HG03045 (cell line): Measurements from ENCODE around the gene CCSER1.

Experiments used
- ATAC-seq: cut with Tn5 transposase; IDR thresholded peaks from one replicate; pipeline ENCODE4 v1.9.1; 2021; ENCODE audit warnings: mild to moderate bottlenecking, moderate library complexity; ENCODE audit not compliant: unreplicated experiment

CCSER1 gene

DNA sequence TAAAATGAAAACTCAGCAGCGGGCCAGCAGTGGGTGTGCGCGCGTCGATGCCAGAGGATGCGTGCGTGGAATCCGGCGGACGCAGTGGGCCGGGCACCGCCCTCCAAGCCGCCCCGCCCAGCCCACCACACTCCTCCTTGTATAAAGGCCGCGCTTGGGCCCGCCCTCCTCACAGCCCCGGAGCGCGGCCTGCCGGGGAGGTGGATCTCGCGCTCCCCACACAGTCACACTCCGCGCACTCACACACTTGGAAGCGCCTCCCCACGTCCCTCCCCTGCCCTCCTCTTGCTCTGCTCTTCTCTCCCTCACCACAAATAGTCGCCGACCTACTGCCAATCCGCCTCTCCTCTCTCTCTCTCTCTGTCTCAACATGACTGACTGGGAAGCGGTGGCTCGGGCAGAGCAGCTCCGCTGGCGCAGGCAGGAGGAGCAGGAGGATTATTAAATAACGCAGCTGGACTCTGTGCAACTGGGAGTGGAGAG, at the start of gene CCSER1:
TSS of gene CCSER1 (plus strand) at position 172 of the 483 bp plus-strand sequence.
- peak; percentile 89 for ATAC-seq

- ATAC-seq: no peak
Measured at GRCh38 chr4:90078440-90078839, 48.8 kb upstream of the CCSER1 start.

- ATAC-seq: no peak
Measured at GRCh38 chr4:90080116-90080515, 47.1 kb upstream of the CCSER1 start.

- ATAC-seq: no peak
Measured at GRCh38 chr4:90081432-90082144, 45.6 kb upstream of the CCSER1 start.

DNA sequence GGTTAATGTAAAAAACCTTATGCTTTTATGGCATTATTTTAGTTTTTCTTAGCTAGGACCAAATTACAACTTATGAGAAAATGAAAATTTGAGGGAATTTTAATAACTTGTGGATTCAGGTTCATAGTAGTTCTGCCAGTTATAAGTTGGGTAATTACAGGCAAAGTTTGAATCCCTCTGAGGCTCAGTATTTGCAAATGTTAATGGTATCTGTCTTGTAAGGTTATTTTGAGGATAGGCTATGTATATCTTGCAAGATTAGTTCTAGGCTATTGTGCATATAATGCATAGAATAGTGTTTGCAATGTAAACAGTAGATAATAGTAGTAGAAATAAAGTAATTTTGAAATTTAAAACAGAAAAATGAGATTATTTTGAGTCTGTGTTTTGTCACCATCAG, 44.7 kb upstream of the CCSER1 start:
- ATAC-seq: no peak

DNA sequence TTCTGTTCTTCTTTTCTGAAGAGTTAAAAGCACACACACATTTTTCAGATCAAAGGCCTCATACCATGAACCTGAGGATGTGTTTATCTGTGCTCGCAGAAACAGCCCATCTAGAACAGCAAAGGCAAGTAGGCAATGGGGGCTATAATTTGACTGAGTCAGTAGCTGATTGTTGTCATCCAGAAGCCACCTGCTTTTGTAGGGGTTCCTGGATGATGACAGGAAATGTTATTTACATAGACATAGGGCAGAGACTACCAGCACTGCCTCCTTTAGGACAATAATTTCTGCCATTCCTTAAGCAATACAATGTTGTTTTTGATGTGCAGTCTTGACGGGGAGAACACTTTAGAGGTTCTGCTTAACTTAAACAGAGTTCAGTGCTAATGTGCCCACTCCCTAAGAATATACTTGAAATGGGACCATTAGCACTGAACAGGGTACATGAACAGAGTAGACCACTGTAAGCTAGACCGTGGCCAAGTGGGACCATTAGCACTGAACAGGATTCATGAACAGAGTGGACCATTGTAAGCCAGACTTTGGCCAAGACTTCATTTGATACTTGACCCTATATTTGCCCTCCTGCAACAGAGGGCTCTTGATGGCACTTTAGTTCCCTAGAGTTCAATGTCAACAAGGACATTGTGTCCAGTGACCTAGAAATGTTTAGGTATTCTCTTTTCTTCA, 42.8 kb upstream of the CCSER1 start:
- no peak for ATAC-seq

DNA sequence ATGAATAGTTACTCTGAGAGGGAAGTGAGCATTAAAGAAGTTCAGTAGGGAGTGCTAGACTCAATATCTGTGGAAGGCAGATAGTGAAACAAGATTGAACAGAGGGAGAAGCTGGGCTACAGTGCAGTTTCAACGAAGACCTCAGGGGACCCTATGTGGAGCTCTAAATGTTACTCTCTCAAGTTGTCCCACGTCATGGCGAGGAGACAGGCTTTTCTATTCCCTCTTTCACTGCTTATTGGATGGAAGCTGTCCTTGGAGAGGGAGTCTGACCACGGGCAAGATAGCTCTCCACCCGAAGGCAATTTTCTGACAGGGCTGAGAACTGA, 42.3 kb upstream of the CCSER1 start:
- ATAC-seq: no peak

DNA sequence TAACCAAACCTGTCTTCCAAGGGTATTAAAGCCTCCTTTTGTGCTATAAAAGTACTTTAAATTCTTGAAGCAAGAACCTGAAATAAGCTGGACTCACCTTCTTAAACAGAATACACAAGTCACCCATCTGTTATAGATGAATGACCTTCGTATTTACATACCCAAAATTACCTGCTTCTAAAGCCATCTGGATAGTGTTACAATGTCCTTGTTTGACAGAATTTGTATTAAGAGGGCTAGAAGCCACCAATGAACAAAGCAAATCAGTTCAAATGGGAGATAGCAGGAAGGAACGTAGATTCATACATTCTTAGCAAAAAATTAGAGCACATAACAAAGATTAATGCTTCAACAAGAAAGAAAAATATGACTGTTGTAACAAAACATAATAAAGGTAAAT, 33.7 kb upstream of the CCSER1 start:
- ATAC-seq: no peak

GRCh38 chr4:90095000-90095399, 32.2 kb upstream of the CCSER1 start:
- ATAC-seq: no peak

DNA sequence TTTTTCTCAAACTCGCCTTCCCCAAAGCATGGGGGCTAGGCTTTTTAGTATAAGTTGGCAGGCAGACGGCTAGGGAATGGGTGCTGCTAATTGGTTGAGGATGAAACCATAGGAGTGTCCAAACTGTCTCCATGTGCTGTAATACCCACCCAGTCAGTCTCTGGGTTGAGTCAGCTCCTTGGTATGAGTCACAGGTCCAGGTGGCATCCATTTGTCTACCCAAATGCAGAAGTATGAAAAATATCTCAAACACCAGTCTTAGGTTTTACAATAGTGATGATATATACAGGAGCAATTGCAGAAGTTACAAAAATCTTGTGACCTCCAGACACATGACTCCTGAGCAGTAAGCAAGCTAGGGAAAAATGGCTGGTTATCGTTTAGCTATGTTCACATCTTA, 27.4 kb upstream of the CCSER1 start:
- ATAC-seq: no peak

GRCh38 chr4:90103991-90104390, 23.2 kb upstream of the CCSER1 start:
- no peak for ATAC-seq

DNA sequence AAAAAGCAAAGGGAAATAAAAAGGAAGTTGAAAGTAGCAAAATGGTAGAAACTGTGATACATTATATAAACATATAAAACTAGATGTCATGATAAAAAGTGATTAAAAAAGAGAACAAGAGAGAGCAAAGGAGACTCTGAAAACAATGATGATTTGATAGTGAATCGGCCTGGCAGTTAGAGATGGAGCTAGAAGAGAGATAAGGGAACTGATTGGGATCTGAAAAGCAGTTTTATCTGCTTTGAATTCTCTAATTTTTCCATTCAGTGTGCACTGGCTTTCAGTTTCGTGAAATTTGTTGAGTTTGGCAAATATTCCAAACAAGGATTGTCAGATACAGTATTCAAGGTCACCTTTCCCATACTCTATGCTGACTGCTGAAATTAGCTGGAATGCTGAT, 21.9 kb upstream of the CCSER1 start:
- ATAC-seq: no peak

DNA sequence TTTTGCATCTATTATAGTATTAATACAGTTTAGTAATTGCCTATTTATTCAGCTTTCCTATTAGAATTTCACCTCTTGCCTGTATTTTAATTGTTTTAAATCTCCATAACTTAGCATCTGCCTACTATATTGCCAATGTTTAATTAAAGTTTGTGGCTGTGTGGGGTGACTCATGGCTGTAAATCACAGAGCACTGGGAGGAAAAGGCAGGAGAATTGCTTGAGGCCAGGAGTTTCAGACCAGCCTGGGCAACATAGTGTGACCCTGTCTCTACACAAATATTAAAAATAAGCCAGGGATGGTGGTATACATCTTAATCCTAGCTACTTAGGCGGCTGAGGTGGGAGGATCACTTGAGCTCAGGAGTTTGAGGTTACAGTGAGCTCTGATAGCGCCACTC, 14.5 kb upstream of the CCSER1 start:
- no peak for ATAC-seq

- no peak for ATAC-seq
Measured at GRCh38 chr4:90113881-90114457, 13.2 kb upstream of the CCSER1 start.

- peak; percentile 73 for ATAC-seq
Measured at GRCh38 chr4:90118527-90119195, 8.5 kb upstream of the CCSER1 start.

- no peak for ATAC-seq
Measured at GRCh38 chr4:90120037-90120436, 7.2 kb upstream of the CCSER1 start.

DNA sequence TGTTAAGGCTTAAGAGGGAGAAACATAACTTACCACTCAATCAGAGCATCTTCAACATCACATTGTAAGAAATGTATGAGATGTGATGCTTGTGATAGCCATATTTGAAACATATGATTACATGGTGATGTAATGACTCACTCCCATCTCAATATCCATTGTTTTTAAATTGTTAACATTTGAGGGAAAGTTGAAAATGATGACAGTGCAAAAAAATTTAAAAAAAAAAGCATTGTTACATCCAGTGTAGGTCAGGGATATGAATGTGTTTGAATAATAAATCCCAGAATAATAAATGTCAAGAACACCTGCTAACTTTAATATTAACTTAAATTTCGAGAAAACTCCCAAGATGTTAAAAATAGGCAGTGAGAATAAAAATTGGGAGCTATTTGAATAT, 6.4 kb upstream of the CCSER1 start:
- no peak for ATAC-seq

DNA sequence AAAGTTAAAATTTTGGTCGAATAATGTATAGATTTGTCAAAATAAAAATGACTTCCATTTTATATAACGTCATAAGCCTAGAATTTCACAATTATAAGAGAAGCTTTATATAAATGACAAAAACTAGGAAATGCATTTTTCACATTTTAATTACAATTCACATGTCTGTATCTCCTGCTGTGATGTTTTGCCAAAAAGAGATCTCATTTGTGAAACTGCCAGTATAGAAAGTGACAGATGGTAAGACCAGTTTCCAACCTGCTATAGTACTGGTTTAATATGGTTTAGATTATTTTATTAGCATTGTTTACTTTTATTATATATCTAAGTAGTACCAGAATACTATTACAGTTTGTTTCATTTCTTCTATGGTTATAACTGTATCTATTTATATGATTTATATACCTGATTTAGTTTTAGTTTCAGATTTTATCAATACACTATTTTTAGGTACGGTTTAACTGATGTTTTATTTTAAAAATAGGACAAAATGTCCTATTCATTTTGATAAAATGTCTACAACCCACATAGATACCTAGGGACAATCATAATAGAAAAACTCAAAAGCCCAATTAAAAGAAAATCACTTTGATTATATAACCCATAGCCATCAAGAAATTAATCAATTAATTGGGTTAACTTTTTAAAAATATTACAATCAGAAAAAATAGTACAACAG, 5.4 kb upstream of the CCSER1 start:
- no peak for ATAC-seq

- ATAC-seq: no peak
Measured at GRCh38 chr4:90122355-90122748, 4.8 kb upstream of the CCSER1 start.

DNA sequence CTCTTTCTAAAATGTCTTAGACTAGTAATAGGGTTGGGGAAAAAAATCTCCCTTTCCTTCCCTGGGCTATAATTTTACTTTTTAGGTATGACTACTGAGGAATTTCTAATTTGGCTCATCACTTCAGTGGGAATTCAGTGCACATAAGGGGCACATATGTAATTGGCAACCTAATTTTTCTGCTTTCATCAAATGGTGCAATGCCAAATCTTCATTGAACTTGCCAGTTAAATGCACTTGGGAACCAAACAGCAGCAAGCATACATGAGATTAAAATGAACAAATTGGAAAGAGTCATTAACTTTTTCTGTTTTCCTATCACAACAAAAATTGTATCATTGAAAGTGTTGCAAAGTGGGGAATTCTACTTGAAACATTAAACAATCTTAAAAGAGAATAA, 2.9 kb upstream of the CCSER1 start:
- no peak for ATAC-seq

- no peak for ATAC-seq
Measured at GRCh38 chr4:90126805-90127204, 389 bp upstream of the CCSER1 start.
